A549 (cell line): ENCODE results near the gene RHBDL2. TPM values are rescaled to one million over a fixed set of nuclear protein-coding genes. Genes with fewer than 3 reads are reported as not detected.

Source experiments
- ATAC-seq, 2 experiments: fragments of 200-7000 bp in 1 of 2; fragments of >200 bp in 1 of 2; cut with Nextera tagmentation in 1 of 2; cut with Tn5 transposase in 1 of 2; 3 replicates each; pipeline versions ENCODE4 v1.8.0 to v1.9.1; 2018 to 2020; ENCODE audit warnings: mild to moderate bottlenecking in 1 of 2, moderate library complexity in 1 of 2
- CTCF ChIA-PET: fragments of 300-600 bp; sonication (Branson Sonifier 250); formaldehyde crosslinking; extraction: SDS; loops from one replicate; lab custom pipeline; 2021; ENCODE audit warnings: antibody characterized with exemption, inconsistent platforms; lab: Yijun Ruan, JAX
- POLR2A ChIA-PET: fragments of 350-600 bp; formaldehyde crosslinking; extraction: SDS; loops from one replicate; lab custom pipeline; 2021; ENCODE audit warnings: antibody characterized with exemption, inconsistent platforms; lab: Yijun Ruan, JAX
- DNase-seq, 2 experiments: peaks; one replicate each; pipeline versions ENCODE4 v3.0.0 to v3.0.0-alpha.2; 2011 to 2016; ENCODE audit warnings: low read depth in 1 of 2, low spot score in 1 of 2
- FAIRE-seq: peaks from 2 replicates; lab custom pipeline; 2011; peaks lifted over from hg19 to GRCh38; lab: Jason Lieb, UNC
- H3K27ac ChIP-seq, 2 experiments: fragments of >200 bp; sonication (Bioruptor Twin); formaldehyde crosslinking; 3 replicates each; pipeline ENCODE4 v1.5.1; 2016 to 2017
- H3K4me1 ChIP-seq: fragments of >200 bp; sonication (Bioruptor Twin); formaldehyde crosslinking; 3 replicates; pipeline ENCODE4 v1.6.1; 2016
- H3K4me2 ChIP-seq: fragments of >200 bp; sonication (Bioruptor Twin); formaldehyde crosslinking; 3 replicates; pipeline ENCODE4 v1.6.1; 2016
- H3K4me3 ChIP-seq: fragments of >200 bp; sonication (Bioruptor Twin); formaldehyde crosslinking; 3 replicates; pipeline ENCODE4 v1.5.1; 2016
- H3K9me3 ChIP-seq: fragments of >200 bp; sonication (Bioruptor Twin); formaldehyde crosslinking; 3 replicates; pipeline ENCODE4 v1.6.1; 2016
- ATOH8 ChIP-seq: fragments of 250-450 bp; sonication (Bioruptor Pico); IDR thresholded peaks from 2 replicates; pipeline ENCODE4 v1.5.0; 2020; ENCODE audit warnings: low read depth, mild to moderate bottlenecking, moderate library complexity
- CEBPB ChIP-seq, 2 experiments: fragments of >200 bp in 1 of 2; sonication (Bioruptor Twin) in 1 of 2; formaldehyde crosslinking in 1 of 2; IDR thresholded peaks; 2 replicates each; pipeline ENCODE4 v1.6.1; 2012 to 2016
- CHD4 ChIP-seq: fragments of 200-600 bp; sonication (generic); IDR thresholded peaks from 2 replicates; pipeline ENCODE4 v1.6.1; 2016; ENCODE audit warnings: antibody characterized with exemption, mild to moderate bottlenecking, borderline replicate concordance
- EP300 ChIP-seq, 2 experiments: fragments of >200 bp; sonication (Bioruptor Twin); formaldehyde crosslinking; IDR thresholded peaks; 2 replicates in 1 of 2; 3 replicates in 1 of 2; pipeline ENCODE4 v1.6.1; 2016 to 2017
- ESRRA ChIP-seq: fragments of 150-350 bp; IDR thresholded peaks from 2 replicates; pipeline ENCODE4 v1.6.1; 2014; ENCODE audit warnings: mild to moderate bottlenecking, low read length, borderline replicate concordance
- FOSL2 ChIP-seq, 2 experiments: fragments of 450-650 bp in 1 of 2; fragments of >200 bp in 1 of 2; sonication (Bioruptor Twin) in 1 of 2; formaldehyde crosslinking; IDR thresholded peaks; 2 replicates each; pipeline versions ENCODE4 v1.5.0 to v1.6.1; 2016 to 2020; ENCODE audit warnings: mild to moderate bottlenecking in 1 of 2, moderate library complexity in 1 of 2
- KDM5A ChIP-seq: fragments of 200-600 bp; sonication (generic); IDR thresholded peaks from 2 replicates; pipeline ENCODE4 v1.6.1; 2016; ENCODE audit warnings: antibody characterized with exemption, mild to moderate bottlenecking
- MAZ ChIP-seq: fragments of 150-350 bp; IDR thresholded peaks from 2 replicates; pipeline ENCODE4 v1.6.1; 2014; ENCODE audit warnings: antibody characterized with exemption, low read depth, low read length, borderline replicate concordance
- NFE2L2 ChIP-seq: fragments of 150-350 bp; conservative IDR thresholded peaks from 2 replicates; pipeline ENCODE4 v1.6.1; 2014; ENCODE audit warnings: low read length
- NPAS2 ChIP-seq: fragments of 250-450 bp; sonication (Bioruptor Pico); IDR thresholded peaks from 2 replicates; pipeline ENCODE4 v1.8.0; 2022; ENCODE audit warnings: mild to moderate bottlenecking, moderate library complexity, borderline replicate concordance
- PBX3 ChIP-seq: IDR thresholded peaks from 2 replicates; pipeline ENCODE4 v1.6.1; 2012
- POLR2A ChIP-seq: IDR thresholded peaks from 2 replicates; pipeline ENCODE4 v1.6.1; 2012; ENCODE audit warnings: mild to moderate bottlenecking, low read length
- POLR2AphosphoS2 ChIP-seq: conservative IDR thresholded peaks from 2 replicates; pipeline ENCODE4 v1.6.1; 2012; ENCODE audit warnings: low read length, improper control_type of control experiment, inconsistent platforms
- RARB ChIP-seq: fragments of 250-450 bp; sonication (Bioruptor Pico); IDR thresholded peaks from 2 replicates; pipeline ENCODE4 v1.8.0; 2021; ENCODE audit warnings: mild to moderate bottlenecking, moderate library complexity
- TFCP2L1 ChIP-seq: fragments of 250-450 bp; sonication (Bioruptor Pico); IDR thresholded peaks from 2 replicates; pipeline ENCODE4 v1.5.0; 2021; ENCODE audit warnings: mild to moderate bottlenecking
- TP53 ChIP-seq: fragments of 250-450 bp; sonication (Bioruptor Pico); IDR thresholded peaks from 2 replicates; pipeline ENCODE4 v1.5.0; 2021; ENCODE audit warnings: mild to moderate bottlenecking, moderate library complexity
- ZC3H11A ChIP-seq: fragments of 450-650 bp; IDR thresholded peaks from 2 replicates; pipeline ENCODE4 v1.6.1; 2014; ENCODE audit warnings: antibody characterized with exemption, mild to moderate bottlenecking
- ZFP36 ChIP-seq: fragments of 450-650 bp; IDR thresholded peaks from 2 replicates; pipeline ENCODE4 v1.6.1; 2014; ENCODE audit warnings: borderline replicate concordance; ENCODE audit not compliant: partially characterized antibody
- ZNF302 ChIP-seq: fragments of 250-450 bp; sonication (Bioruptor Pico); IDR thresholded peaks from 2 replicates; pipeline ENCODE4 v1.9.0; 2021; ENCODE audit warnings: inconsistent platforms, mild to moderate bottlenecking, moderate library complexity
- WGBS: methylation state at CpG from one replicate; pipeline ENCODE4 v1.1.6; 2017; ENCODE audit errors: missing lambda C conversion rate; 5-methylcytosine and 5-hydroxymethylcytosine counted together
- polyA plus RNA-seq, 4 experiments: library from polyadenylated mRNA; depleted of rRNA in 3 of 4; stranded (reverse); fragments of >200 nt; fragmentation: RNase III in 1 of 4; extraction: RNeasy Plus Mini Kit Qiagen cat#74134 plus additional on column Dnase treatment in 1 of 4; gene quantifications; 2 replicates in 3 of 4; 3 replicates in 1 of 4; pipeline ENCODE4 v1.2.3, GENCODE V29; 2011 to 2017
- TF ChIP-seq, protein P1 (sequence below): fragments of 150-350 bp; IDR thresholded peaks from 2 replicates; pipeline ENCODE4 v1.6.1; 2014; ENCODE audit warnings: low read depth, mild to moderate bottlenecking, low read length
- TF ChIP-seq, protein P2 (sequence below): fragments of >200 bp; sonication (Bioruptor Twin); formaldehyde crosslinking; IDR thresholded peaks from 3 replicates; pipeline ENCODE4 v1.6.1; 2016

Gene RHBDL2
- polyA plus RNA-seq, 2 of the 4 experiments (the other 2 are of a cell fraction) = 2.6 to 3.6 TPM

DNA sequence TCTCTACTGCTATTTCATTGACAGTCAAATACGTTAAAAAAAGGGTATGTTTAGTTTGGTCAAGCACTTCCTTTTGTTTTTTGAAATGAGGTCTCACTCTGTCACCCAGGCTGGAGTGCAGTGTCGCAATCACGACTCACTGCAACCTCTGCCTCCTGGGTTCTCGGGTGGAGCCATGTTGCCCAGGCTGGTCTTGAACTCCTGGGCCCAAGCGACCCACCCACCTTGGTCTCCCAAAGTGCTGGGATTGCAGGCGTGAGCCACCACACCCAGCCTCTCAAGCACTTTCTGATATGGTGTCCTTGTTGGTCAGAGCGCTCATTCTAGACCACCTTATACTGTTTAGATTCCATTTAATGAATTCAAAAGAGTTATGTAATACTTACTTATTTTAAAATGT is 20.9 kb upstream of the RHBDL2 start:
- no peak overlapping the region for H3K4me3 ChIP-seq
- peaks cover 28% of the 10 kb centered on the region for H3K4me1 ChIP-seq
- 58% methylated on average over 7 of the region's 7 CpGs for WGBS
- CTCF ChIA-PET = no interaction called here
- H3K27ac ChIP-seq = peak overlapping the region in 1 of 2 experiments; percentile 60; a peak in 2 of 6 replicates
- peak overlapping the region; percentile 37 for H3K4me2 ChIP-seq
- no peaks in the 10 kb centered on the region for H3K9me3 ChIP-seq
- FAIRE-seq = no peak
- DNase-seq = no peak
- POLR2A ChIA-PET = no interaction called here
- TF ChIP-seq CEBPB (IDR thresholded peaks at IDR 0.05) = peak in 1 of 2 experiments; percentile 85; a peak in 2 of 4 replicates
- no peak for TF ChIP-seq POLR2A
- TF ChIP-seq TP53 (CRISPR knock-in tag) = no peak
- TF ChIP-seq, protein P1, sequence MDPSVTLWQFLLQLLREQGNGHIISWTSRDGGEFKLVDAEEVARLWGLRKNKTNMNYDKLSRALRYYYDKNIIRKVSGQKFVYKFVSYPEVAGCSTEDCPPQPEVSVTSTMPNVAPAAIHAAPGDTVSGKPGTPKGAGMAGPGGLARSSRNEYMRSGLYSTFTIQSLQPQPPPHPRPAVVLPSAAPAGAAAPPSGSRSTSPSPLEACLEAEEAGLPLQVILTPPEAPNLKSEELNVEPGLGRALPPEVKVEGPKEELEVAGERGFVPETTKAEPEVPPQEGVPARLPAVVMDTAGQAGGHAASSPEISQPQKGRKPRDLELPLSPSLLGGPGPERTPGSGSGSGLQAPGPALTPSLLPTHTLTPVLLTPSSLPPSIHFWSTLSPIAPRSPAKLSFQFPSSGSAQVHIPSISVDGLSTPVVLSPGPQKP = no peak
- no peak for TF ChIP-seq FOSL2 (IDR thresholded peaks at IDR 0.05)
- TF ChIP-seq FOSL2 (CRISPR knock-in tag; IDR thresholded peaks at IDR 0.05) = no peak; the same call in 1 of the 2 replicates
- TF ChIP-seq TFCP2L1 (CRISPR knock-in tag) = no peak
- TF ChIP-seq NFE2L2 = no peak
- TF ChIP-seq CHD4 = no peak
- peak in 1 of 2 experiments; percentile 23; a peak in 2 of 6 replicates for ATAC-seq

DNA sequence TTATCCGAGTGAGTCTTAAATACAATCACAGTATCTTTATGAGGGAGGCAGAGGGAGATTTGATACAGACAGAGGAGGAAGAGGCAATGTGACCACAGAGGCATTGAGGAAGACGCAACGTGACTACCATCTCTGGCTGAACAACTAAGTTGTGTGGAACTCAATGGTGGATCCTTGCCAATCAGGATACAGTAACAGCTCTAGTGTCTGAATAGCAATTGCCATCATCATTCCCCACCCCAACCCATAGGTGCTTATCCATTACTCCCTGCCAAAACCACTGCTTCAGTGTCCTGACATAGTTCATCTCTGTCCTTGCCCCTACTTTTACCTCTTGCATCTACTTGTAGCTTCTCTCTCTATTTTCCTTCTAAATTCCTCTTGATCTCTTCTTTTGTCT is 20.5 kb upstream of the RHBDL2 start:
- CTCF ChIA-PET = no interaction called here
- ATAC-seq (peak in 1 of 2 experiments; percentile 57; a peak in 3 of 6 replicates), DNase-seq (peak in 1 of 2 experiments; percentile 26)
- Histone ChIP-seq H3K4me2 (peak overlapping the region; percentile 37), H3K9me3 (no peaks in the 10 kb centered on the region), H3K27ac (peak overlapping the region in 1 of 2 experiments; percentile 60; a peak in 4 of 6 replicates), H3K4me3 (no peak overlapping the region)
- POLR2A ChIA-PET = no interaction called here
- TF ChIP-seq, protein P1 = no peak
- TF ChIP-seq EP300 (IDR thresholded peaks at IDR 0.05) (no peak), ESRRA (no peak), ZC3H11A (no peak), MAZ (no peak), ZNF302 (CRISPR knock-in tag) (no peak), PBX3 (no peak), RARB (no peak), POLR2AphosphoS2 (no peak), NPAS2 (CRISPR knock-in tag) (no peak), KDM5A (no peak), ATOH8 (CRISPR knock-in tag) (no peak), ZFP36 (no peak)
- TF ChIP-seq, protein P2, sequence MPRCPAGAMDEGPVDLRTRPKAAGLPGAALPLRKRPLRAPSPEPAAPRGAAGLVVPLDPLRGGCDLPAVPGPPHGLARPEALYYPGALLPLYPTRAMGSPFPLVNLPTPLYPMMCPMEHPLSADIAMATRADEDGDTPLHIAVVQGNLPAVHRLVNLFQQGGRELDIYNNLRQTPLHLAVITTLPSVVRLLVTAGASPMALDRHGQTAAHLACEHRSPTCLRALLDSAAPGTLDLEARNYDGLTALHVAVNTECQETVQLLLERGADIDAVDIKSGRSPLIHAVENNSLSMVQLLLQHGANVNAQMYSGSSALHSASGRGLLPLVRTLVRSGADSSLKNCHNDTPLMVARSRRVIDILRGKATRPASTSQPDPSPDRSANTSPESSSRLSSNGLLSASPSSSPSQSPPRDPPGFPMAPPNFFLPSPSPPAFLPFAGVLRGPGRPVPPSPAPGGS = no peak
- TF ChIP-seq, all 56 proteins: peak for 0
- FAIRE-seq = no peak
- WGBS = 53% methylated on average over 3 of the region's 3 CpGs
- peaks cover 28% of the 10 kb centered on the region for H3K4me1 ChIP-seq
